ENCODE measurements around the gene WNT1.

The WNT1 gene

GRCh38 chr12:48977290-48978281 lies 536 bp upstream of the WNT1 start:
- no peak overlapping the region for H3K9ac ChIP-seq (ENCODE audit: low read depth, low read length, poor library complexity, severe bottlenecking)
- peaks cover 4% of the 10 kb centered on the region for H3K4me1 ChIP-seq (ENCODE audit: insufficient read depth, low read length, poor library complexity, severe bottlenecking)
- H3K9me3 ChIP-seq (ENCODE audit: insufficient read depth, low read depth, low read length): no peaks in the 10 kb centered on the region
- no peaks in the 10 kb centered on the region for H3K36me3 ChIP-seq (ENCODE audit: insufficient read depth, low read length)
- H3F3A ChIP-seq (ENCODE audit: low read depth): no peaks in the 10 kb centered on the region
- H2AFZ ChIP-seq (ENCODE audit: low read length): peak overlapping the region; percentile 85
- peak overlapping the region; percentile 52 for H3K4me2 ChIP-seq (ENCODE audit: low read depth, low read length, poor library complexity, severe bottlenecking)
- TF ChIP-seq CTCF (conservative IDR thresholded peaks at IDR 0.05; ENCODE audit: low read length) (peak; percentile 70), EZH2phosphoT487 (IDR thresholded peaks at IDR 0.05; ENCODE audit: borderline replicate concordance) (no peak)
- no peak overlapping the region for H3K4me3 ChIP-seq (ENCODE audit: low read length, poor library complexity, severe bottlenecking)
- H4K20me1 ChIP-seq (ENCODE audit: insufficient read depth, low read length, poor library complexity, severe bottlenecking): no peaks in the 10 kb centered on the region
- H3K27me3 ChIP-seq (ENCODE audit: insufficient read depth, low read length, poor library complexity, severe bottlenecking): no peaks in the 10 kb centered on the region
- no peaks in the 10 kb centered on the region for H3K9me2 ChIP-seq (replicated peaks; ENCODE audit: low read depth, low read length)
- H3K79me2 ChIP-seq (ENCODE audit: insufficient read depth, low read length): no peaks in the 10 kb centered on the region

GRCh38 chr12:48978741-48979601 lies 849 bp downstream of the WNT1 start:
- Histone ChIP-seq H3K36me3 (ENCODE audit: insufficient read depth, low read length) (no peaks in the 10 kb centered on the region), H3F3A (ENCODE audit: low read depth) (no peaks in the 10 kb centered on the region), H2AFZ (ENCODE audit: low read length) (no peak overlapping the region), H3K4me1 (ENCODE audit: insufficient read depth, low read length, poor library complexity, severe bottlenecking) (peaks cover 4% of the 10 kb centered on the region), H4K20me1 (ENCODE audit: insufficient read depth, low read length, poor library complexity, severe bottlenecking) (no peaks in the 10 kb centered on the region), H3K4me3 (ENCODE audit: low read length, poor library complexity, severe bottlenecking) (no peak overlapping the region), H3K79me2 (ENCODE audit: insufficient read depth, low read length) (no peaks in the 10 kb centered on the region), H3K9ac (ENCODE audit: low read depth, low read length, poor library complexity, severe bottlenecking) (no peak overlapping the region), H3K9me2 (replicated peaks; ENCODE audit: low read depth, low read length) (no peaks in the 10 kb centered on the region), H3K27me3 (ENCODE audit: insufficient read depth, low read length, poor library complexity, severe bottlenecking) (no peaks in the 10 kb centered on the region), H3K9me3 (ENCODE audit: insufficient read depth, low read depth, low read length) (no peaks in the 10 kb centered on the region), H3K4me2 (ENCODE audit: low read depth, low read length, poor library complexity, severe bottlenecking) (no peak overlapping the region)
- TF ChIP-seq CTCF (conservative IDR thresholded peaks at IDR 0.05; ENCODE audit: low read length) (no peak), EZH2phosphoT487 (IDR thresholded peaks at IDR 0.05; ENCODE audit: borderline replicate concordance) (no peak)

- no peaks in the 10 kb centered on the region for H3K36me3 ChIP-seq (ENCODE audit: insufficient read depth, low read length)
- no peaks in the 10 kb centered on the region for H3K27me3 ChIP-seq (ENCODE audit: insufficient read depth, low read length, poor library complexity, severe bottlenecking)
- no peaks in the 10 kb centered on the region for H3K9me3 ChIP-seq (ENCODE audit: insufficient read depth, low read depth, low read length)
- H2AFZ ChIP-seq (ENCODE audit: low read length): no peak overlapping the region
- no peak overlapping the region for H3K9ac ChIP-seq (ENCODE audit: low read depth, low read length, poor library complexity, severe bottlenecking)
- H3K9me2 ChIP-seq (replicated peaks; ENCODE audit: low read depth, low read length): no peaks in the 10 kb centered on the region
- H3K79me2 ChIP-seq (ENCODE audit: insufficient read depth, low read length): no peaks in the 10 kb centered on the region
- no peaks in the 10 kb centered on the region for H4K20me1 ChIP-seq (ENCODE audit: insufficient read depth, low read length, poor library complexity, severe bottlenecking)
- no peak overlapping the region for H3K4me3 ChIP-seq (ENCODE audit: low read length, poor library complexity, severe bottlenecking)
- TF ChIP-seq EZH2phosphoT487 (IDR thresholded peaks at IDR 0.05; ENCODE audit: borderline replicate concordance): no peak
- no peak for TF ChIP-seq CTCF (conservative IDR thresholded peaks at IDR 0.05; ENCODE audit: low read length)
- H3K4me2 ChIP-seq (ENCODE audit: low read depth, low read length, poor library complexity, severe bottlenecking): no peak overlapping the region
- H3K4me1 ChIP-seq (ENCODE audit: insufficient read depth, low read length, poor library complexity, severe bottlenecking): peaks cover 4% of the 10 kb centered on the region
- no peaks in the 10 kb centered on the region for H3F3A ChIP-seq (ENCODE audit: low read depth)
Measured at GRCh38 chr12:48979602-48980388, 1.7 kb downstream of the WNT1 start.

Measured in Loucy (cell line).